GM23248 (cell line): ENCODE measurements around the gene MSL3B.

Experiments used
- DNase-seq: peaks from one replicate; pipeline ENCODE4 v3.0.0-alpha.2; 2015
- H2AFZ ChIP-seq: fragments of 200-600 bp; sonication (generic); 2 replicates; pipeline ENCODE4 v1.6.1; 2016; ENCODE audit warnings: antibody characterized with exemption
- H3F3A ChIP-seq: fragments of 200-600 bp; sonication (generic); 2 replicates; pipeline ENCODE4 v1.6.1; 2016; ENCODE audit warnings: mild to moderate bottlenecking, antibody characterized with exemption, mixed run types; ENCODE audit not compliant: insufficient read depth
- H3K27ac ChIP-seq: fragments of 200-600 bp; sonication (generic); 2 replicates; pipeline ENCODE4 v1.5.1; 2016; ENCODE audit warnings: mild to moderate bottlenecking
- H3K27me3 ChIP-seq: fragments of 200-600 bp; sonication (generic); replicated peaks from 2 replicates; pipeline ENCODE4 v1.6.1; 2016; ENCODE audit warnings: mild to moderate bottlenecking; ENCODE audit not compliant: insufficient read depth
- H3K36me3 ChIP-seq: fragments of 200-600 bp; sonication (generic); 2 replicates; pipeline ENCODE4 v1.6.1; 2016; ENCODE audit warnings: low read depth, mild to moderate bottlenecking
- H3K4me1 ChIP-seq: fragments of 200-600 bp; sonication (generic); 2 replicates; pipeline ENCODE4 v1.6.1; 2016; ENCODE audit warnings: mild to moderate bottlenecking; ENCODE audit not compliant: insufficient read depth
- H3K4me2 ChIP-seq: fragments of 200-600 bp; sonication (generic); one replicate; pipeline ENCODE4 v1.6.1; 2016; ENCODE audit warnings: mild to moderate bottlenecking; ENCODE audit not compliant: unreplicated experiment
- H3K4me3 ChIP-seq: fragments of 200-600 bp; sonication (generic); 2 replicates; pipeline ENCODE4 v1.5.1; 2016; ENCODE audit warnings: mild to moderate bottlenecking
- H3K79me2 ChIP-seq: fragments of 200-600 bp; sonication (generic); 2 replicates; pipeline ENCODE4 v1.6.1; 2016; ENCODE audit warnings: mild to moderate bottlenecking; ENCODE audit not compliant: insufficient read depth
- H3K9ac ChIP-seq: fragments of 200-600 bp; sonication (generic); 2 replicates; pipeline ENCODE4 v1.6.1; 2016; ENCODE audit warnings: mild to moderate bottlenecking
- H3K9me2 ChIP-seq: fragments of 200-600 bp; sonication (generic); 2 replicates; pipeline ENCODE4 v1.6.1; 2016; ENCODE audit warnings: mixed run types, mild to moderate bottlenecking, moderate library complexity; ENCODE audit not compliant: insufficient read depth
- H3K9me3 ChIP-seq: fragments of 200-600 bp; sonication (generic); one replicate; pipeline ENCODE4 v1.6.1; 2017; ENCODE audit warnings: low read depth
- H4K20me1 ChIP-seq: fragments of 200-600 bp; sonication (generic); 2 replicates; pipeline ENCODE4 v1.6.0; 2016; ENCODE audit not compliant: insufficient read depth
- EZH2 ChIP-seq: fragments of 200-600 bp; sonication (generic); IDR thresholded peaks from 2 replicates; pipeline ENCODE4 v1.6.1; 2018; ENCODE audit warnings: antibody characterized with exemption, mild to moderate bottlenecking; ENCODE audit not compliant: insufficient read depth, poor library complexity, severe bottlenecking
- EZH2phosphoT487 ChIP-seq: fragments of 200-600 bp; sonication (generic); IDR thresholded peaks from 2 replicates; pipeline ENCODE4 v1.6.1; 2018; ENCODE audit warnings: antibody characterized with exemption, moderate library complexity, mild to moderate bottlenecking, low read depth; ENCODE audit not compliant: insufficient read depth
- WGBS, 2 experiments: methylation state at CpG; one replicate each; pipeline ENCODE4 v1.1.6; 2015 to 2017; ENCODE audit warnings: low lambda C conversion rate in 2 of 2, low coverage in 1 of 2; ENCODE audit errors: missing lambda C conversion rate in 2 of 2; 5-methylcytosine and 5-hydroxymethylcytosine counted together
- in situ Hi-C: fragments of 300-500 bp; cut with MboI; formaldehyde crosslinking; loops from 2 replicates; pipeline ENCODE4 v1.15.0; 2020

The MSL3B gene

GRCh38 chr2:233817995-233818638 lies 50.1 kb downstream of the MSL3B start:
- H3K9me3 ChIP-seq: no peaks in the 10 kb centered on the region
- no peak overlapping the region for H3K4me2 ChIP-seq
- H2AFZ ChIP-seq: no peak overlapping the region
- in situ Hi-C loops: no loop called here
- no peaks in the 10 kb centered on the region for H3K36me3 ChIP-seq
- no peaks in the 10 kb centered on the region for H3K79me2 ChIP-seq
- H3K4me3 ChIP-seq: no peak overlapping the region
- H3F3A ChIP-seq: no peaks in the 10 kb centered on the region
- TF ChIP-seq EZH2 (no peak), EZH2phosphoT487 (no peak)
- 65 to 76% methylated on average over 10 to 11 of the region's 11 CpGs for WGBS, 2 experiments
- no peaks in the 10 kb centered on the region for H3K9me2 ChIP-seq
- no peak overlapping the region for H3K27ac ChIP-seq
- DNase-seq: no peak
- H3K9ac ChIP-seq: no peak overlapping the region
- H4K20me1 ChIP-seq: no peaks in the 10 kb centered on the region
- peaks cover 12% of the 10 kb centered on the region for H3K27me3 ChIP-seq
- peaks cover 3% of the 10 kb centered on the region; the same call in 1 of the 2 replicates for H3K4me1 ChIP-seq

GRCh38 chr2:233817361-233817911 lies 50.8 kb downstream of the MSL3B start:
- H3K27me3 ChIP-seq: peaks cover 12% of the 10 kb centered on the region
- H3K9me2 ChIP-seq: no peaks in the 10 kb centered on the region
- WGBS, 2 experiments: 45% methylated on average over 3 of the region's 3 CpGs
- H3K9me3 ChIP-seq: no peaks in the 10 kb centered on the region
- TF ChIP-seq EZH2phosphoT487: no peak
- no peak for TF ChIP-seq EZH2
- no peaks in the 10 kb centered on the region for H3K79me2 ChIP-seq
- peak; percentile 35 for DNase-seq
- no peak overlapping the region for H3K9ac ChIP-seq
- H3K4me3 ChIP-seq: no peak overlapping the region
- H2AFZ ChIP-seq: no peak overlapping the region
- H3K27ac ChIP-seq: no peak overlapping the region
- in situ Hi-C loops: no loop called here
- no peaks in the 10 kb centered on the region for H4K20me1 ChIP-seq
- H3K4me1 ChIP-seq: peaks cover 3% of the 10 kb centered on the region; the same call in 1 of the 2 replicates
- no peaks in the 10 kb centered on the region for H3K36me3 ChIP-seq
- no peak overlapping the region for H3K4me2 ChIP-seq
- H3F3A ChIP-seq: no peaks in the 10 kb centered on the region

- in situ Hi-C loops: no loop called here
- no peak for DNase-seq
Measured at GRCh38 chr2:233816771-233817170, 51.4 kb downstream of the MSL3B start.

GRCh38 chr2:233816334-233816733 lies 51.9 kb downstream of the MSL3B start:
- no peak for DNase-seq
- H3K79me2 ChIP-seq: no peaks in the 10 kb centered on the region
- H3K9me2 ChIP-seq: no peaks in the 10 kb centered on the region
- no peaks in the 10 kb centered on the region for H3K36me3 ChIP-seq
- H3K4me2 ChIP-seq: no peak overlapping the region
- no peaks in the 10 kb centered on the region for H3K9me3 ChIP-seq
- 25 to 26% methylated on average over 2 of the region's 2 CpGs for WGBS, 2 experiments
- no peak overlapping the region for H3K4me3 ChIP-seq
- in situ Hi-C loops: no loop called here
- H3K9ac ChIP-seq: no peak overlapping the region
- TF ChIP-seq EZH2phosphoT487 (no peak), EZH2 (no peak)
- peaks cover 8% of the 10 kb centered on the region for H3K27me3 ChIP-seq
- H4K20me1 ChIP-seq: no peaks in the 10 kb centered on the region
- no peaks in the 10 kb centered on the region for H3F3A ChIP-seq
- H2AFZ ChIP-seq: no peak overlapping the region
- H3K27ac ChIP-seq: no peak overlapping the region
- peaks cover 3% of the 10 kb centered on the region; the same call in 1 of the 2 replicates for H3K4me1 ChIP-seq

More at GRCh38 chr2:233816771-233817170, 51.4 kb downstream of the MSL3B start:
- Histone ChIP-seq H3K9ac (no peak overlapping the region), H3K27ac (no peak overlapping the region), H3K9me2 (no peaks in the 10 kb centered on the region), H2AFZ (no peak overlapping the region), H3F3A (no peaks in the 10 kb centered on the region), H3K4me1 (peaks cover 3% of the 10 kb centered on the region; the same call in 1 of the 2 replicates), H3K4me3 (no peak overlapping the region), H3K79me2 (no peaks in the 10 kb centered on the region), H3K36me3 (no peaks in the 10 kb centered on the region), H3K9me3 (no peaks in the 10 kb centered on the region), H3K4me2 (no peak overlapping the region), H4K20me1 (no peaks in the 10 kb centered on the region), H3K27me3 (peaks cover 12% of the 10 kb centered on the region)
- WGBS, 2 experiments: 65 to 68% methylated on average over 4 of the region's 4 CpGs
- TF ChIP-seq EZH2: no peak
- no peak for TF ChIP-seq EZH2phosphoT487
